Measurements from ENCODE around the gene RBL2. TPM values are rescaled to one million over a fixed set of nuclear protein-coding genes. Genes with fewer than 3 reads are reported as not detected.

RBL2 gene
- total and polyA plus RNA-seq, 2 donors (not counting 1 experiment from before 2014, with no cell fraction given): 70.7 to 171 TPM

- H3K27me3 Mint-ChIP-seq: no peaks in the 10 kb centered on the region
- intact Hi-C loops (cut with micrococcal nuclease): no loop called here
- H3K9me3 Mint-ChIP-seq (ENCODE audit: insufficient read depth): no peaks in the 10 kb centered on the region
- 100% methylated on average over 1 of the region's 8 CpGs for WGBS (ENCODE audit: insufficient coverage)
- no peak overlapping the region for H3K4me3 Mint-ChIP-seq
- Histone ChIP-seq H3K4me2 (replicated peaks; ENCODE audit: low read depth, low read length, poor library complexity, severe bottlenecking) (no peak overlapping the region), H3K36me3 (replicated peaks in 1 of 2; ENCODE audit: control extremely low read depth in 1 of 2, control insufficient read depth in 1 of 2, extremely low read depth in 1 of 2, insufficient read depth in 2 of 2, low read length in 1 of 2) (peaks cover 16 to 73% of the 10 kb centered on the region in 2 experiments), H3K4me1 (ENCODE audit: control insufficient read depth in 2 of 2, insufficient read depth in 2 of 2, low read length in 2 of 2) (peaks cover 23 to 26% of the 10 kb centered on the region in 2 donors), H3K9ac (ENCODE audit: low read length) (no peak overlapping the region), H2AFZ (ENCODE audit: insufficient read depth, low read depth, low read length, poor library complexity, severe bottlenecking) (no peak overlapping the region), H4K20me1 (ENCODE audit: control insufficient read depth, insufficient read depth, low read length, poor library complexity, severe bottlenecking) (peaks cover 10% of the 10 kb centered on the region), H3K27ac (ENCODE audit: low read length in 2 of 2) (no peak overlapping the region), H3K9me3 (ENCODE audit: control extremely low read depth in 1 of 3, control insufficient read depth in 2 of 3, insufficient read depth in 1 of 3, low read length in 2 of 3) (no peaks in the 10 kb centered on the region), H3K4me3 (ENCODE audit: control extremely low read depth in 1 of 5, extremely low read depth in 1 of 5, insufficient read depth in 1 of 5, low read depth in 2 of 5, low read length in 4 of 5) (no peak overlapping the region), H3K27me3 (replicated peaks in 1 of 4; ENCODE audit: control extremely low read depth in 1 of 4, control insufficient read depth in 3 of 4, insufficient read depth in 4 of 4, low read length in 3 of 4) (no peaks in the 10 kb centered on the region), H3K79me2 (ENCODE audit: control insufficient read depth, insufficient read depth, low read length) (peaks cover 2% of the 10 kb centered on the region)
- H3K4me1 Mint-ChIP-seq: peaks cover 30% of the 10 kb centered on the region
- ChIA-PET CTCF (interaction anchor here (1.2 kb wide), 1 partner anchor 54 kb away, joined by 4 read pairs; no protein-coding TSS in a partner anchor), POLR2A (no interaction called here)
- H3K27ac Mint-ChIP-seq: no peak overlapping the region
- ATAC-seq (ENCODE audit: low read depth) (no peak), DNase-seq (no peak)
- TF ChIP-seq CTCF (IDR thresholded peaks at IDR 0.05): no peak
- TF ChIP-seq EZH2 (IDR thresholded peaks at IDR 0.05; ENCODE audit: borderline replicate concordance, insufficient read depth, low read depth, low read length, poor library complexity, severe bottlenecking): no peak
Observed at GRCh38 chr16:53458635-53459034, 24.4 kb downstream of the RBL2 start.

GRCh38 chr16:53465606-53466280, 31.5 kb downstream of the RBL2 start:
- Histone ChIP-seq H2AFZ (ENCODE audit: insufficient read depth, low read depth, low read length, poor library complexity, severe bottlenecking) (no peak overlapping the region), H4K20me1 (ENCODE audit: control insufficient read depth, insufficient read depth, low read length, poor library complexity, severe bottlenecking) (no peaks in the 10 kb centered on the region), H3K27me3 (replicated peaks in 1 of 4; ENCODE audit: control extremely low read depth in 1 of 4, control insufficient read depth in 3 of 4, insufficient read depth in 4 of 4, low read length in 3 of 4) (no peaks in the 10 kb centered on the region), H3K79me2 (ENCODE audit: control insufficient read depth, insufficient read depth, low read length) (no peaks in the 10 kb centered on the region), H3K9me3 (ENCODE audit: control extremely low read depth in 1 of 3, control insufficient read depth in 2 of 3, insufficient read depth in 1 of 3, low read length in 2 of 3) (no peaks in the 10 kb centered on the region), H3K4me1 (ENCODE audit: control insufficient read depth in 2 of 2, insufficient read depth in 2 of 2, low read length in 2 of 2) (no peaks in the 10 kb centered on the region), H3K4me3 (ENCODE audit: control extremely low read depth in 1 of 5, extremely low read depth in 1 of 5, insufficient read depth in 1 of 5, low read depth in 2 of 5, low read length in 4 of 5) (no peak overlapping the region), H3K27ac (ENCODE audit: low read length in 2 of 2) (no peak overlapping the region), H3K9ac (ENCODE audit: low read length) (no peak overlapping the region), H3K36me3 (replicated peaks in 1 of 2; ENCODE audit: control extremely low read depth in 1 of 2, control insufficient read depth in 1 of 2, extremely low read depth in 1 of 2, insufficient read depth in 2 of 2, low read length in 1 of 2) (peaks cover 12 to 63% of the 10 kb centered on the region in 2 experiments), H3K4me2 (replicated peaks; ENCODE audit: low read depth, low read length, poor library complexity, severe bottlenecking) (no peak overlapping the region)
- ChIA-PET CTCF (no interaction called here), POLR2A (no interaction called here)
- no peaks in the 10 kb centered on the region for H3K4me1 Mint-ChIP-seq
- TF ChIP-seq CTCF (IDR thresholded peaks at IDR 0.05): no peak
- no peak for TF ChIP-seq EZH2 (IDR thresholded peaks at IDR 0.05; ENCODE audit: borderline replicate concordance, insufficient read depth, low read depth, low read length, poor library complexity, severe bottlenecking)
- H3K9me3 Mint-ChIP-seq (ENCODE audit: insufficient read depth): no peaks in the 10 kb centered on the region
- no peak overlapping the region for H3K4me3 Mint-ChIP-seq
- intact Hi-C loops (cut with micrococcal nuclease): no loop called here
- H3K27me3 Mint-ChIP-seq: no peaks in the 10 kb centered on the region
- DNase-seq (no peak), ATAC-seq (ENCODE audit: low read depth) (no peak)
- WGBS (ENCODE audit: insufficient coverage): 97% methylated on average over 3 of the region's 6 CpGs
- no peak overlapping the region for H3K27ac Mint-ChIP-seq

Data from B cell (primary cell).